Mucosa of descending colon (tissue), 3 donors: ENCODE data around the gene PTDSS2. TPM values are rescaled to one million over a fixed set of nuclear protein-coding genes. Genes with fewer than 3 reads are reported as not detected.
"Not testable (repeated sequence)": the region's sequence is repeated elsewhere in the genome, so short reads cannot be mapped to it uniquely, and the experiment has no call there.

ENCODE experiments used
- ATAC-seq: fragments of 200-7000 bp; cut with Tn5 transposase; one replicate; pipeline ENCODE4 v1.9.1; 2020; ENCODE audit warnings: mild to moderate bottlenecking, moderate library complexity
- DNase-seq, 3 donors: peaks; one replicate each; pipeline ENCODE4 v3.0.0-alpha.2; 2020
- H3K36me3 ChIP-seq: fragments of 200-600 bp; one replicate; pipeline ENCODE4 v1.8.0; 2021; ENCODE audit warnings: low read depth, mild to moderate bottlenecking
- H3K4me1 ChIP-seq: fragments of 200-600 bp; one replicate; pipeline ENCODE4 v1.8.0; 2021; ENCODE audit warnings: low read depth, mild to moderate bottlenecking
- H3K4me3 ChIP-seq: fragments of 200-600 bp; one replicate; pipeline ENCODE4 v1.8.0; 2021; ENCODE audit warnings: mild to moderate bottlenecking
- H3K9me3 ChIP-seq: fragments of 200-600 bp; one replicate; pipeline ENCODE4 v1.8.0; 2021; ENCODE audit warnings: mild to moderate bottlenecking
- intact Hi-C, 2 donors: fragments of 100-400 bp; cut with DNase I in 1 of 2; cut with micrococcal nuclease in 1 of 2; formaldehyde crosslinking; loops; one replicate each; pipeline versions ENCODE4 v1.11.0 to v1.11.1; 2022; cut with DNase I, micrococcal nuclease
- total RNA-seq, 3 donors: library from RNA; stranded (reverse); fragmentation: NEBNext Ultra II Directional in 2 of 3; extraction: Animal tissue kit (Norgen Biotek cat#: 25700) in 2 of 3; gene quantifications; one replicate each; pipeline versions ENCODE4 v1.2.1 to v1.2.4, GENCODE V29; 2021 to 2023
- TF ChIP-seq, protein P1 (sequence below): fragments of 200-600 bp; IDR thresholded peaks from one replicate; pipeline ENCODE4 v1.8.0; 2022; ENCODE audit warnings: antibody characterized with exemption, mild to moderate bottlenecking
- donor health status: DM: no; HTN: no; CAD: no; lungs with moderate emphysema.
- donor health status: DM: no; HTN: no; CAD: no.
- donor health status: DM: no; HTN: yes; CAD: no.

The PTDSS2 gene
- total RNA-seq, 3 donors from 2014 or later, result 19.2 to 34.8 (median 27.3) TPM

GRCh38 chr11:408154-409007 is 41.7 kb upstream of the PTDSS2 start:
- DNase-seq (peak in 2 of 3 donors; percentile 43 to 53), ATAC-seq (no peak)
- TF ChIP-seq, protein P1, sequence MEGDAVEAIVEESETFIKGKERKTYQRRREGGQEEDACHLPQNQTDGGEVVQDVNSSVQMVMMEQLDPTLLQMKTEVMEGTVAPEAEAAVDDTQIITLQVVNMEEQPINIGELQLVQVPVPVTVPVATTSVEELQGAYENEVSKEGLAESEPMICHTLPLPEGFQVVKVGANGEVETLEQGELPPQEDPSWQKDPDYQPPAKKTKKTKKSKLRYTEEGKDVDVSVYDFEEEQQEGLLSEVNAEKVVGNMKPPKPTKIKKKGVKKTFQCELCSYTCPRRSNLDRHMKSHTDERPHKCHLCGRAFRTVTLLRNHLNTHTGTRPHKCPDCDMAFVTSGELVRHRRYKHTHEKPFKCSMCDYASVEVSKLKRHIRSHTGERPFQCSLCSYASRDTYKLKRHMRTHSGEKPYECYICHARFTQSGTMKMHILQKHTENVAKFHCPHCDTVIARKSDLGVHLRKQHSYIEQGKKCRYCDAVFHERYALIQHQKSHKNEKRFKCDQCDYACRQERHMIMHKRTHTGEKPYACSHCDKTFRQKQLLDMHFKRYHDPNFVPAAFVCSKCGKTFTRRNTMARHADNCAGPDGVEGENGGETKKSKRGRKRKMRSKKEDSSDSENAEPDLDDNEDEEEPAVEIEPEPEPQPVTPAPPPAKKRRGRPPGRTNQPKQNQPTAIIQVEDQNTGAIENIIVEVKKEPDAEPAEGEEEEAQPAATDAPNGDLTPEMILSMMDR, result no peak
- intact Hi-C loops, result no loop called here
- Histone ChIP-seq H3K4me3 (no peak overlapping the region), H3K9me3 (no peaks in the 10 kb centered on the region), H3K36me3 (no peaks in the 10 kb centered on the region), H3K4me1 (peaks cover 13% of the 10 kb centered on the region)

GRCh38 chr11:409008-409599 is 41.0 kb upstream of the PTDSS2 start:
- TF ChIP-seq, protein P1, result no peak
- DNase-seq (peak in 1 of 3 donors; percentile 55), ATAC-seq (no peak)
- no peaks in the 10 kb centered on the region for H3K9me3 ChIP-seq
- H3K4me3 ChIP-seq, result no peak overlapping the region
- intact Hi-C loops, result no loop called here
- H3K4me1 ChIP-seq, result peaks cover 13% of the 10 kb centered on the region
- no peaks in the 10 kb centered on the region for H3K36me3 ChIP-seq

- intact Hi-C loops, result no loop called here
- peaks cover 16% of the 10 kb centered on the region for H3K4me1 ChIP-seq
- no peak for ATAC-seq
- TF ChIP-seq, protein P1, result no peak
- no peaks in the 10 kb centered on the region for H3K36me3 ChIP-seq
- peak in 1 of 3 donors; percentile 49 for DNase-seq
- no peak overlapping the region for H3K4me3 ChIP-seq
- no peaks in the 10 kb centered on the region for H3K9me3 ChIP-seq
These were observed 40.2 kb upstream of the PTDSS2 start for GRCh38 chr11:409600-410483.

- H3K9me3 ChIP-seq, H3K4me3 ChIP-seq, H3K36me3 ChIP-seq, intact Hi-C loops, ATAC-seq: not testable (repeated sequence)
- peak in 1 of 3 donors; percentile 27 for DNase-seq
- H3K4me1 ChIP-seq, result peaks cover 22% of the 10 kb centered on the region
These were observed 39.4 kb upstream of the PTDSS2 start for GRCh38 chr11:410711-411110.

GRCh38 chr11:411520-411919 is 38.6 kb upstream of the PTDSS2 start:
- peaks cover 21% of the 10 kb centered on the region for H3K4me1 ChIP-seq

DNA sequence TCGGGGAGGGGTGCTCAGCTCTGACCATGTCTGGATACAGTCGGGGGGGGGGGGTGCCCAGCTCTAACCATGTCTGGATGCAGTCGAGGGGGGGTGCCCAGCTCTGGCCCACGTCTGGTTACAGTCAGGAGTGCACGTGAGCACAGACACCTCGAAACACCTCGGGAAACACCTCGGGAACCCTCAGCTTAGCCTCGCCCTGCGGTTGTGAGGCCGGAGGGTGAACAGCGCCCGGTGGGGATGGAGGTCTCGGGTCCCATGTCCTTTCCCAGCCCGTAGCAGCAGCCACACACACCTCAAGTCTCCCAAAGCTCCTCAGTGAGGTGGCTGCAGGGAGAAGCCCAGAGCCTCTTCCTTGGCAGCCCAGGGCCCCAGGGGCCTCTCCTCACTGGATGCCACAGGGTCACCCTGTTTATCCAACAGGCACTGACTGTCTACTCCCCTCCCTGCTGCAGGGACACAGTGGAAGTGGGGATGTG is 37.4 kb upstream of the PTDSS2 start:
- intact Hi-C loops, result no loop called here
- TF ChIP-seq, protein P1, result no peak
- no peaks in the 10 kb centered on the region for H3K36me3 ChIP-seq
- ATAC-seq (no peak), DNase-seq (peak in 1 of 3 donors; percentile 53)
- H3K9me3 ChIP-seq, result no peaks in the 10 kb centered on the region
- peaks cover 15% of the 10 kb centered on the region for H3K4me1 ChIP-seq
- no peak overlapping the region for H3K4me3 ChIP-seq

More at GRCh38 chr11:411520-411919, 38.6 kb upstream of the PTDSS2 start:
- peak in 2 of 3 donors; percentile 19 to 44 for DNase-seq
- ATAC-seq, H3K36me3 ChIP-seq, H3K4me3 ChIP-seq, intact Hi-C loops, H3K9me3 ChIP-seq: not testable (repeated sequence)
